GM19468 (cell line): ENCODE data around the gene SCUBE3.
A peak's percentile ranks its signal among the peaks of the same experiment; 100 is the strongest.

ENCODE experiments used
- ATAC-seq: cut with Tn5 transposase; IDR thresholded peaks from one replicate; pipeline ENCODE4 v1.9.1; 2021; ENCODE audit warnings: mild to moderate bottlenecking, moderate library complexity, moderate number of reproducible peaks; ENCODE audit not compliant: unreplicated experiment; ENCODE audit errors: extremely low read depth

The SCUBE3 gene

GRCh38 chr6:35295036-35295435, 81.3 kb downstream of the SCUBE3 start:
- ATAC-seq, result no peak

GRCh38 chr6:35295521-35296315, 82.0 kb downstream of the SCUBE3 start:
- ATAC-seq, result no peak

- no peak for ATAC-seq
Observed at GRCh38 chr6:35296931-35297600, 83.3 kb downstream of the SCUBE3 start.

- peak; percentile 56 for ATAC-seq
Observed at GRCh38 chr6:35297601-35298481, 84.1 kb downstream of the SCUBE3 start, which contains the start of gene DEF6. Gene DEF6 (plus strand): TSS chr6:35297818. CDS start chr6:35297857, 39 bp downstream.

- ATAC-seq, result no peak
Observed at GRCh38 chr6:35298625-35299140, 84.9 kb downstream of the SCUBE3 start.

- no peak for ATAC-seq
Observed at GRCh38 chr6:35299674-35300073, 85.9 kb downstream of the SCUBE3 start.

- ATAC-seq, result no peak
Observed at GRCh38 chr6:35300848-35301247, 87.1 kb downstream of the SCUBE3 start.
